HCT116 (cell line): ENCODE results near the gene ARHGAP1. TPM values are rescaled to one million over a fixed set of nuclear protein-coding genes. Genes with fewer than 3 reads are reported as not detected.
A peak's percentile ranks its signal among the peaks of the same experiment; 100 is the strongest.

ENCODE experiments used
- ATAC-seq: fragments of 200-7000 bp; cut with Tn5 transposase; 2 replicates; pipeline ENCODE4 v1.9.1; 2020; ENCODE audit warnings: mild to moderate bottlenecking, moderate library complexity
- BruUV-seq: library from RNA; stranded (reverse); fragments of 400-500 nt; replicated peaks from 2 replicates; lab custom pipeline; 2021; lab: Mats Ljungman, UMichigan
- CTCF ChIA-PET: fragments of 300-600 bp; sonication (Branson Sonifier 250); formaldehyde crosslinking; loops from one replicate; lab custom pipeline; 2021; ENCODE audit warnings: antibody characterized with exemption; lab: Charles Lee
- POLR2A ChIA-PET: fragments of 300-600, 350-600 bp; sonication (Branson Sonifier 250); formaldehyde crosslinking; loops from one replicate; lab custom pipeline; 2021; ENCODE audit warnings: antibody characterized with exemption; lab: Charles Lee
- RAD21 ChIA-PET, 2 experiments: fragments of 300-600 bp; sonication (Branson Sonifier 250); formaldehyde crosslinking; loops; one replicate each; lab custom pipeline; 2023; ENCODE audit warnings: low total read pairs in 2 of 2; ENCODE audit not compliant: uncharacterized antibody in 2 of 2, unreplicated experiment in 2 of 2, low non-redundant PET in 1 of 2; lab: Charles Lee
- DNase-seq: peaks from one replicate; pipeline ENCODE4 v3.0.0-alpha.2; 2010; ENCODE audit warnings: low read depth, low spot score
- H2AFZ ChIP-seq: fragments of 200-600 bp; shearing (Covaris generic), sonication (generic); 2 replicates; pipeline ENCODE4 v1.6.1; 2017; ENCODE audit warnings: low read depth, mixed run types, mixed read lengths, antibody characterized with exemption, low read length; ENCODE audit not compliant: poor library complexity, severe bottlenecking
- H3K27ac ChIP-seq: 2 replicates; pipeline ENCODE4 v1.5.1; 2012; ENCODE audit warnings: low read depth, low read length
- H3K27me3 ChIP-seq: fragments of 200-600 bp; sonication (generic); 2 replicates; pipeline ENCODE4 v1.6.1; 2016; ENCODE audit warnings: mixed run types, low read length, mixed read lengths; ENCODE audit not compliant: insufficient read depth
- H3K36me3 ChIP-seq, 2 experiments: fragments of 200-500 bp in 1 of 2; fragments of 200-600 bp in 1 of 2; sonication (Bioruptor generic) in 1 of 2; sonication (generic) in 1 of 2; 2 replicates each; pipeline versions ENCODE4 v1.5.1 to v1.6.1; 2014 to 2016; ENCODE audit warnings: low read length in 2 of 2, inconsistent platforms in 1 of 2, mixed read lengths in 1 of 2, mixed run types in 1 of 2; ENCODE audit not compliant: insufficient read depth in 2 of 2, control insufficient read depth in 1 of 2
- H3K4me1 ChIP-seq, 2 experiments: fragments of 200-600 bp in 1 of 2; sonication (generic) in 1 of 2; 2 replicates each; pipeline versions ENCODE4 v1.5.1 to v1.6.1; 2012 to 2017; ENCODE audit warnings: low read length in 2 of 2, inconsistent platforms in 1 of 2, mild to moderate bottlenecking in 1 of 2, mixed read lengths in 1 of 2, mixed run types in 1 of 2, moderate library complexity in 1 of 2; ENCODE audit not compliant: insufficient read depth in 2 of 2, control insufficient read depth in 1 of 2
- H3K4me2 ChIP-seq: fragments of 200-600 bp; sonication (generic); 2 replicates; pipeline ENCODE4 v1.6.1; 2017; ENCODE audit warnings: mixed run types, low read length, mixed read lengths
- H3K4me3 ChIP-seq, 2 experiments: fragments of 200-600 bp in 1 of 2; sonication (generic) in 1 of 2; replicated peaks in 1 of 2; 2 replicates each; pipeline ENCODE4 v1.5.1; 2011 to 2016; ENCODE audit warnings: low read length in 2 of 2, control low read depth in 1 of 2, low read depth in 1 of 2, mild to moderate bottlenecking in 1 of 2, mixed read lengths in 1 of 2, mixed run types in 1 of 2
- H3K79me2 ChIP-seq: fragments of 200-600 bp; sonication (generic); 2 replicates; pipeline ENCODE4 v1.6.1; 2017; ENCODE audit warnings: mild to moderate bottlenecking, mixed run types, low read length, moderate library complexity, mixed read lengths; ENCODE audit not compliant: insufficient read depth
- H3K9ac ChIP-seq: fragments of 200-600 bp; sonication (generic); 2 replicates; pipeline ENCODE4 v1.6.1; 2016; ENCODE audit warnings: low read length, mixed read lengths
- H3K9me2 ChIP-seq: fragments of 200-600 bp; sonication (generic), shearing (Covaris generic); 2 replicates; pipeline ENCODE4 v1.6.1; 2017; ENCODE audit warnings: mixed run types, mild to moderate bottlenecking, moderate library complexity; ENCODE audit not compliant: insufficient read depth
- H3K9me3 ChIP-seq, 2 experiments: fragments of 200-500 bp in 1 of 2; fragments of 200-600 bp in 1 of 2; sonication (Bioruptor generic) in 1 of 2; sonication (generic) in 1 of 2; 2 replicates each; pipeline ENCODE4 v1.6.1; 2014 to 2017; ENCODE audit warnings: low read length in 2 of 2, mixed read lengths in 2 of 2, inconsistent platforms in 1 of 2, low read depth in 1 of 2, mild to moderate bottlenecking in 1 of 2, mixed run types in 1 of 2, moderate library complexity in 1 of 2; ENCODE audit not compliant: control insufficient read depth in 1 of 2, insufficient read depth in 1 of 2
- H4K20me1 ChIP-seq: fragments of 200-600 bp; sonication (generic), shearing (Covaris generic); 2 replicates; pipeline ENCODE4 v1.6.1; 2017; ENCODE audit warnings: mixed run types, mild to moderate bottlenecking, moderate library complexity; ENCODE audit not compliant: insufficient read depth
- CTCF ChIP-seq, 3 experiments: fragments of 200-600 bp in 1 of 3; sonication (generic) in 1 of 3; IDR thresholded peaks in 2 of 3; conservative IDR thresholded peaks in 1 of 3; 2 replicates each; pipeline ENCODE4 v1.5.1; 2012 to 2017; ENCODE audit warnings: low read depth in 2 of 3, low read length in 2 of 3, antibody characterized with exemption in 1 of 3, borderline replicate concordance in 1 of 3, control low read depth in 1 of 3, mild to moderate bottlenecking in 1 of 3, mixed read lengths in 1 of 3, mixed run types in 1 of 3, moderate library complexity in 1 of 3; ENCODE audit not compliant: insufficient read depth in 1 of 3
- EZH2phosphoT487 ChIP-seq: fragments of 200-600 bp; IDR thresholded peaks from 2 replicates; pipeline ENCODE4 v1.6.1; 2018; ENCODE audit warnings: antibody characterized with exemption, borderline replicate concordance
- RAD21 ChIP-seq: IDR thresholded peaks from 2 replicates; pipeline ENCODE4 v1.6.1; 2012; ENCODE audit warnings: low read depth, mild to moderate bottlenecking
- REST ChIP-seq: IDR thresholded peaks from 2 replicates; pipeline ENCODE4 v1.6.1; 2012; ENCODE audit warnings: low read depth
- SIN3A ChIP-seq: IDR thresholded peaks from 2 replicates; pipeline ENCODE4 v1.6.1; 2012; ENCODE audit warnings: low read depth
- TCF7L2 ChIP-seq: IDR thresholded peaks from 2 replicates; pipeline ENCODE4 v1.7.0; 2011; ENCODE audit warnings: borderline replicate concordance, inconsistent platforms; ENCODE audit not compliant: insufficient read depth, insufficient read length; ENCODE audit errors: extremely low read depth
- intact Hi-C: fragments of 100-400 bp; cut with micrococcal nuclease; formaldehyde crosslinking; loops from 2 replicates; pipeline ENCODE4 v1.10.0; 2022
- total RNA-seq: library from RNA; stranded (reverse); gene quantifications from one replicate; pipeline ENCODE4 v1.2.1, GENCODE V29; 2021; ENCODE audit not compliant: unreplicated experiment

The ARHGAP1 gene
- total RNA-seq, 1 experiment from 2014 or later, result 36.9 TPM

GRCh38 chr11:46677991-46678740 is 22.3 kb downstream of the ARHGAP1 start:
- Histone ChIP-seq H3K9me2 (no peaks in the 10 kb centered on the region), H3K9ac (no peak overlapping the region), H3K4me1 (peaks cover under 1 to 11% of the 10 kb centered on the region in 2 experiments), H3K36me3 (peaks cover 3 to 4% of the 10 kb centered on the region in 2 experiments; a peak in 2 of 4 replicates), H3K27me3 (no peaks in the 10 kb centered on the region), H2AFZ (no peak overlapping the region), H3K4me3 (no peak overlapping the region), H4K20me1 (no peaks in the 10 kb centered on the region), H3K4me2 (no peak overlapping the region), H3K79me2 (no peaks in the 10 kb centered on the region), H3K9me3 (no peaks in the 10 kb centered on the region), H3K27ac (no peak overlapping the region)
- CTCF ChIA-PET, result no interaction called here
- DNase-seq (no peak), ATAC-seq (peak; percentile 29; the same call in 1 of the 2 replicates)
- BruUV-seq, result no TSS peak
- POLR2A ChIA-PET, result no interaction called here
- RAD21 ChIA-PET, result no interaction called here
- intact Hi-C loops, result no loop called here
- no peak for TF ChIP-seq SIN3A
- no peak for TF ChIP-seq REST
- peak in 1 of 3 experiments; percentile 12; a peak in 1 of 6 replicates for TF ChIP-seq CTCF (IDR thresholded peaks at IDR 0.05 in 2 of 3, conservative IDR thresholded peaks at IDR 0.05 in 1 of 3; ENCODE audit: borderline replicate concordance in 1 of 3, insufficient read depth in 1 of 3, low read depth in 2 of 3, low read length in 2 of 3)
- TF ChIP-seq TCF7L2, result no peak
- TF ChIP-seq RAD21, result 0 out of 2 replicates have a peak, but pooled peaks have one; percentile 16
- TF ChIP-seq EZH2phosphoT487, result no peak
- TF ChIP-seq, all 23 proteins: peak for 2
